ENCODE data around the gene STMP1.

DNA sequence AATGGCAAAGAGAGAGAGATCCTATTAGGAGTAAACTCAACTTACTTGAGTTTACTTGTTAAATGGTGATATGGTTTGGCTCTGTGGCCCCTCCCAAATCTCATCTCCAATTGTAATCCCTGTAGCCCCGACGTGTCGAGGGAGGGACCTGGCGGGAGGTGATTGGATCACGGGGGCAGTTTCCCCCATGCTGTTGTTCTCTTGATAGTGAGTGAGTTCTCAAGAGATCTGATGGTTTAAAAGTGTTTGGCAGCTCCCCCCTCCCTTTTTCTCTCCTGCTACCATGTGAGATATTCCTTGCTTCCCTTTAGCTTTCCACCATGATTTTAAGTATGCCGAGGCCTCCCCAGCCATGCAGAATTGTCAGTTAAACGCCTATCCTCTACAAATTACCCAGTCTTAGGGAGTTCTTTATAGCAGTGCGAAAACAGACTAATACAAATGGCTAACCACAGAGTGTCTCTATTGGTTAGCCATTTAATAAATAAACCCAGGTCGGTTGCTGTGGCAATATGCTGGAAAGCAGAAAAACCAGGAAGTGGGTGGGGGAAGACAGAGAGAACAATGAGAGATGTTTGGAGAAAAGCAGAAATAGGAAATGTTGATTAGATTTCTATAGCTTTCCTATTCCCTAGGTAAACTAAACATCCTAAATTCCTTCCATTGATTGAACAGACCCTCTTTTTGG lies 3.0 kb upstream of the STMP1 start:
- TF ChIP-seq SIN3A (IDR thresholded peaks at IDR 0.05; ENCODE audit: borderline replicate concordance, insufficient read depth, low read length) (no peak), POLR2AphosphoS5 (IDR thresholded peaks at IDR 0.05; ENCODE audit: low read depth, low read length) (no peak), TAF1 (IDR thresholded peaks at IDR 0.05; ENCODE audit: borderline replicate concordance, insufficient read depth, low read length) (no peak)
- TF ChIP-seq, protein P1, sequence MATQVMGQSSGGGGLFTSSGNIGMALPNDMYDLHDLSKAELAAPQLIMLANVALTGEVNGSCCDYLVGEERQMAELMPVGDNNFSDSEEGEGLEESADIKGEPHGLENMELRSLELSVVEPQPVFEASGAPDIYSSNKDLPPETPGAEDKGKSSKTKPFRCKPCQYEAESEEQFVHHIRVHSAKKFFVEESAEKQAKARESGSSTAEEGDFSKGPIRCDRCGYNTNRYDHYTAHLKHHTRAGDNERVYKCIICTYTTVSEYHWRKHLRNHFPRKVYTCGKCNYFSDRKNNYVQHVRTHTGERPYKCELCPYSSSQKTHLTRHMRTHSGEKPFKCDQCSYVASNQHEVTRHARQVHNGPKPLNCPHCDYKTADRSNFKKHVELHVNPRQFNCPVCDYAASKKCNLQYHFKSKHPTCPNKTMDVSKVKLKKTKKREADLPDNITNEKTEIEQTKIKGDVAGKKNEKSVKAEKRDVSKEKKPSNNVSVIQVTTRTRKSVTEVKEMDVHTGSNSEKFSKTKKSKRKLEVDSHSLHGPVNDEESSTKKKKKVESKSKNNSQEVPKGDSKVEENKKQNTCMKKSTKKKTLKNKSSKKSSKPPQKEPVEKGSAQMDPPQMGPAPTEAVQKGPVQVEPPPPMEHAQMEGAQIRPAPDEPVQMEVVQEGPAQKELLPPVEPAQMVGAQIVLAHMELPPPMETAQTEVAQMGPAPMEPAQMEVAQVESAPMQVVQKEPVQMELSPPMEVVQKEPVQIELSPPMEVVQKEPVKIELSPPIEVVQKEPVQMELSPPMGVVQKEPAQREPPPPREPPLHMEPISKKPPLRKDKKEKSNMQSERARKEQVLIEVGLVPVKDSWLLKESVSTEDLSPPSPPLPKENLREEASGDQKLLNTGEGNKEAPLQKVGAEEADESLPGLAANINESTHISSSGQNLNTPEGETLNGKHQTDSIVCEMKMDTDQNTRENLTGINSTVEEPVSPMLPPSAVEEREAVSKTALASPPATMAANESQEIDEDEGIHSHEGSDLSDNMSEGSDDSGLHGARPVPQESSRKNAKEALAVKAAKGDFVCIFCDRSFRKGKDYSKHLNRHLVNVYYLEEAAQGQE (IDR thresholded peaks at IDR 0.05; ENCODE audit: insufficient read depth in 1 of 2, low read depth in 2 of 2, low read length in 2 of 2): no peak

All from PFSK-1 (cell line).